ENCODE measurements around the gene CIRBP. TPM values are rescaled to one million over a fixed set of nuclear protein-coding genes. Genes with fewer than 3 reads are reported as not detected.

The CIRBP gene
- total and polyA plus RNA-seq, 2 of the 13 experiments (the other 11 are each of a cell fraction or from before 2014, with no cell fraction given) = 133 to 140 TPM

DNA sequence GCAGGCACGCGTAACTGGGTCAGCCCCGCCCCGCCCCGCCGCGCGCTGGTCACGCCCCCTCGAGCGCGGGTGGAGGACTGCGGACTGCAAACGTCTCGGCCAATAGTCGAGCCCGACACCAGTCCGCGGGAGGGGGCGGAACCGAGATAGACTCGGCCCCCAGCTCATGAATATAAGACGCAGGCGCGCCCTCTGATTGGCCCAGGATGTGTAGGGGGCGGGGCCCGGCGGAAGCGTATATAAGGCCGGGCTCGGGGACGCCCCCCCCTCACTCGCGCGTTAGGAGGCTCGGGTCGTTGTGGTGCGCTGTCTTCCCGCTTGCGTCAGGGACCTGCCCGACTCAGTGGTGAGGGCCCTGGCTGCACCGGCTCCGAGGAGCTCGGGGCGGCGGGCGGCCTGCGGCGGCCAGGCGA, at the start of gene CIRBP (continued):
- TF ChIP-seq, protein P1, sequence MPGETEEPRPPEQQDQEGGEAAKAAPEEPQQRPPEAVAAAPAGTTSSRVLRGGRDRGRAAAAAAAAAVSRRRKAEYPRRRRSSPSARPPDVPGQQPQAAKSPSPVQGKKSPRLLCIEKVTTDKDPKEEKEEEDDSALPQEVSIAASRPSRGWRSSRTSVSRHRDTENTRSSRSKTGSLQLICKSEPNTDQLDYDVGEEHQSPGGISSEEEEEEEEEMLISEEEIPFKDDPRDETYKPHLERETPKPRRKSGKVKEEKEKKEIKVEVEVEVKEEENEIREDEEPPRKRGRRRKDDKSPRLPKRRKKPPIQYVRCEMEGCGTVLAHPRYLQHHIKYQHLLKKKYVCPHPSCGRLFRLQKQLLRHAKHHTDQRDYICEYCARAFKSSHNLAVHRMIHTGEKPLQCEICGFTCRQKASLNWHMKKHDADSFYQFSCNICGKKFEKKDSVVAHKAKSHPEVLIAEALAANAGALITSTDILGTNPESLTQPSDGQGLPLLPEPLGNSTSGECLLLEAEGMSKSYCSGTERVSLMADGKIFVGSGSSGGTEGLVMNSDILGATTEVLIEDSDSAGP (CRISPR knock-in tag; IDR thresholded peaks at IDR 0.05; ENCODE audit: borderline replicate concordance) = no peak; the same call in 1 of the 2 replicates
- TF ChIP-seq ZSCAN29 (CRISPR knock-in tag; conservative IDR thresholded peaks at IDR 0.05) (no peak), NFIB (CRISPR knock-in tag; IDR thresholded peaks at IDR 0.05; ENCODE audit: borderline replicate concordance) (no peak), BRCA1 (CRISPR knock-in tag; IDR thresholded peaks at IDR 0.05) (no peak), ZSCAN22 (CRISPR knock-in tag; IDR thresholded peaks at IDR 0.05) (no peak)
- TF ChIP-seq, protein P2, sequence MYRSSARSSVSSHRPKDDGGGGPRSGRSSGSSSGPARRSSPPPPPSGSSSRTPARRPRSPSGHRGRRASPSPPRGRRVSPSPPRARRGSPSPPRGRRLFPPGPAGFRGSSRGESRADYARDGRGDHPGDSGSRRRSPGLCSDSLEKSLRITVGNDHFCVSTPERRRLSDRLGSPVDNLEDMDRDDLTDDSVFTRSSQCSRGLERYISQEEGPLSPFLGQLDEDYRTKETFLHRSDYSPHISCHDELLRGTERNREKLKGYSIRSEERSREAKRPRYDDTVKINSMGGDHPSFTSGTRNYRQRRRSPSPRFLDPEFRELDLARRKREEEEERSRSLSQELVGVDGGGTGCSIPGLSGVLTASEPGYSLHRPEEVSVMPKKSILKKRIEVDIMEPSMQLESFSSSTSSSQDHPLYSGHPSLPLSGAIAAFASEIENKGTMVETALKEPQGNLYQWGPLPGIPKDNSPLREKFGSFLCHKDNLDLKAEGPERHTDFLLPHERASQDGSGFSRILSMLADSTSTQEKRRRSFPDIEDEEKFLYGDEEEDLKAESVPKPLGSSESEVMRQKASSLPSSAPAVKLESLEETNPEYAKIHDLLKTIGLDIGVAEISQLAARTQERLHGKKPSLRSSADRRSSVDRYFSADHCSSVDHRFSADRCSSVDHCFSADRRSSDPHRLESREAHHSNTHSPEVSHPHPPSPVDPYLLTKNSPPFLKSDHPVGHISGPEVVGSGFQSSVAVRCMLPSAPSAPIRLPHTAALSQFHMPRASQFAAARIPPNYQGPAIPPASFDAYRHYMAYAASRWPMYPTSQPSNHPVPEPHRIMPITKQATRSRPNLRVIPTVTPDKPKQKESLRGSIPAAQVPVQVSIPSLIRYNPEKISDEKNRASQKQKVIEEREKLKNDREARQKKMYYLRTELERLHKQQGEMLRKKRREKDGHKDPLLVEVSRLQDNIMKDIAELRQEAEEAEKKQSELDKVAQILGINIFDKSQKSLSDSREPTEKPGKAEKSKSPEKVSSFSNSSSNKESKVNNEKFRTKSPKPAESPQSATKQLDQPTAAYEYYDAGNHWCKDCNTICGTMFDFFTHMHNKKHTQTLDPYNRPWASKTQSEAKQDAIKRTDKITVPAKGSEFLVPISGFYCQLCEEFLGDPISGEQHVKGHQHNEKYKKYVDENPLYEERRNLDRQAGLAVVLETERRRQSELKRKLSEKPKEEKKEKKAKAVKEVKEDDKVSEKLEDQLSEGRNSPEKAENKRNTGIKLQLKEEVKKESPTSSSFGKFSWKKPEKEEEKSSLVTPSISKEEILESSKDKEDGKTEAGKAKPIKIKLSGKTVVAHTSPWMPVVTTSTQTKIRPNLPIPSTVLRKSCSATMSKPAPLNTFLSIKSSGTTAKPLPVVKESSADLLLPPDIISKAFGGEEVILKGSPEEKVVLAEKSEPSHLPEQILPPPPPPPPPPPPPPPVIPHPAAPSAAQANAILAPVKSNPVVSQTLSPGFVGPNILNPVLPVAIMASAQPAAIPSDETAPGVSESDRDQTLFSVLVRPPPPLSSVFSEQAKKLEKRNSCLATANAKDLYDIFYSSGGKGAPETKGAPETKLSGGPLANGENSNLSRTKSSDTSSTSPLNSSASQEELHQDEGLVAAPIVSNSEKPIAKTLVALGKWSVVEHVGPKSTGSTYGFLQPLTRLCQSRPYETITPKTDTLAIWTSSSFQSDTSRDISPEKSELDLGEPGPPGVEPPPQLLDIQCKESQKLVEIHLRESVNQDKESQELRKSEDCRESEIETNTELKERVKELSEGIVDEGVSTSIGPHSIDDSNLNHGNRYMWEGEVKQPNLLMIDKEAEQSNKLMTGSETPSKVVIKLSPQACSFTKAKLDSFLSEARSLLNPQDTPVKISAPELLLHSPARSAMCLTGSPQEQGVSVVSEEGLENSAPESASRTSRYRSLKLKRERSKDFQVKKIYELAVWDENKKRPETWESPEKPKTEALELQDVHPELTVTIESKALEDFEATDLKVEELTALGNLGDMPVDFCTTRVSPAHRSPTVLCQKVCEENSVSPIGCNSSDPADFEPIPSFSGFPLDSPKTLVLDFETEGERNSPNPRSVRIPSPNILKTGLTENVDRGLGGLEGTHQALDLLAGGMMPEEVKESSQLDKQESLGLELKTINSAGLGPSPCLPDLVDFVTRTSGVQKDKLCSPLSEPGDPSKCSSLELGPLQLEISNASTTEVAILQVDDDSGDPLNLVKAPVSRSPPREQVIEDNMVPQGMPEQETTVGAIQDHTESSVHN (CRISPR knock-in tag; IDR thresholded peaks at IDR 0.05) = 0 out of 2 replicates have a peak, but pooled peaks have one; percentile 21
- TF ChIP-seq, protein P3, sequence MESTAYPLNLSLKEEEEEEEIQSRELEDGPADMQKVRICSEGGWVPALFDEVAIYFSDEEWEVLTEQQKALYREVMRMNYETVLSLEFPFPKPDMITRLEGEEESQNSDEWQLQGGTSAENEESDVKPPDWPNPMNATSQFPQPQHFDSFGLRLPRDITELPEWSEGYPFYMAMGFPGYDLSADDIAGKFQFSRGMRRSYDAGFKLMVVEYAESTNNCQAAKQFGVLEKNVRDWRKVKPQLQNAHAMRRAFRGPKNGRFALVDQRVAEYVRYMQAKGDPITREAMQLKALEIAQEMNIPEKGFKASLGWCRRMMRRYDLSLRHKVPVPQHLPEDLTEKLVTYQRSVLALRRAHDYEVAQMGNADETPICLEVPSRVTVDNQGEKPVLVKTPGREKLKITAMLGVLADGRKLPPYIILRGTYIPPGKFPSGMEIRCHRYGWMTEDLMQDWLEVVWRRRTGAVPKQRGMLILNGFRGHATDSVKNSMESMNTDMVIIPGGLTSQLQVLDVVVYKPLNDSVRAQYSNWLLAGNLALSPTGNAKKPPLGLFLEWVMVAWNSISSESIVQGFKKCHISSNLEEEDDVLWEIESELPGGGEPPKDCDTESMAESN (CRISPR knock-in tag; conservative IDR thresholded peaks at IDR 0.05) = no peak; the same call in 1 of the 2 replicates

Measured in HepG2 (cell line).